H1 (cell line): ENCODE data around the gene TTC21A.

Experiments used
- BRCA1 ChIP-seq: IDR thresholded peaks from 2 replicates; pipeline ENCODE4 v1.6.1; 2012; ENCODE audit warnings: low read depth, low read length, improper control_type of control experiment
- CBX5 ChIP-seq: fragments of 300-800, 300-1000 bp; sonication (generic); IDR thresholded peaks from 2 replicates; pipeline ENCODE4 v1.7.1; 2016; ENCODE audit warnings: antibody characterized with exemption, low read length, low read depth
- TAF1 ChIP-seq: IDR thresholded peaks from 2 replicates; pipeline ENCODE4 v1.6.1; 2011; ENCODE audit warnings: mild to moderate bottlenecking, low read depth, low read length
- ZNF274 ChIP-seq: IDR thresholded peaks from 2 replicates; pipeline ENCODE4 v1.7.0; 2012; ENCODE audit warnings: low read length, borderline replicate concordance; ENCODE audit errors: extremely low read depth
- TF ChIP-seq, protein P1 (sequence below), 3 experiments: IDR thresholded peaks; 1 replicate in 2 of 3; 2 replicates in 1 of 3; pipeline versions ENCODE4 v1.5.1 to v1.6.1; 2011; ENCODE audit warnings: low read length in 3 of 3, mild to moderate bottlenecking in 3 of 3, inconsistent platforms in 2 of 3, low read depth in 1 of 3, moderate library complexity in 1 of 3; ENCODE audit not compliant: insufficient read depth in 1 of 3; ENCODE audit errors: control extremely low read depth in 1 of 3

- TF ChIP-seq BRCA1, result no peak
- TF ChIP-seq, protein P1, sequence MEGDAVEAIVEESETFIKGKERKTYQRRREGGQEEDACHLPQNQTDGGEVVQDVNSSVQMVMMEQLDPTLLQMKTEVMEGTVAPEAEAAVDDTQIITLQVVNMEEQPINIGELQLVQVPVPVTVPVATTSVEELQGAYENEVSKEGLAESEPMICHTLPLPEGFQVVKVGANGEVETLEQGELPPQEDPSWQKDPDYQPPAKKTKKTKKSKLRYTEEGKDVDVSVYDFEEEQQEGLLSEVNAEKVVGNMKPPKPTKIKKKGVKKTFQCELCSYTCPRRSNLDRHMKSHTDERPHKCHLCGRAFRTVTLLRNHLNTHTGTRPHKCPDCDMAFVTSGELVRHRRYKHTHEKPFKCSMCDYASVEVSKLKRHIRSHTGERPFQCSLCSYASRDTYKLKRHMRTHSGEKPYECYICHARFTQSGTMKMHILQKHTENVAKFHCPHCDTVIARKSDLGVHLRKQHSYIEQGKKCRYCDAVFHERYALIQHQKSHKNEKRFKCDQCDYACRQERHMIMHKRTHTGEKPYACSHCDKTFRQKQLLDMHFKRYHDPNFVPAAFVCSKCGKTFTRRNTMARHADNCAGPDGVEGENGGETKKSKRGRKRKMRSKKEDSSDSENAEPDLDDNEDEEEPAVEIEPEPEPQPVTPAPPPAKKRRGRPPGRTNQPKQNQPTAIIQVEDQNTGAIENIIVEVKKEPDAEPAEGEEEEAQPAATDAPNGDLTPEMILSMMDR (IDR thresholded peaks at IDR 0.05; ENCODE audit: control extremely low read depth in 1 of 3, insufficient read depth in 1 of 3, low read depth in 1 of 3, low read length in 3 of 3), result no peak
- no peak for TF ChIP-seq CBX5
- no peak for TF ChIP-seq ZNF274
- TF ChIP-seq TAF1, result no peak
These were observed 26.8 kb downstream of the TTC21A start for GRCh38 chr3:39134305-39134704.
